ENCODE measurements around the gene IRGQ. TPM values are rescaled to one million over a fixed set of nuclear protein-coding genes. Genes with fewer than 3 reads are reported as not detected.

The IRGQ gene
- total and polyA plus RNA-seq, 11 donors = 7.4 to 36.1 (median 24.2) TPM

DNA sequence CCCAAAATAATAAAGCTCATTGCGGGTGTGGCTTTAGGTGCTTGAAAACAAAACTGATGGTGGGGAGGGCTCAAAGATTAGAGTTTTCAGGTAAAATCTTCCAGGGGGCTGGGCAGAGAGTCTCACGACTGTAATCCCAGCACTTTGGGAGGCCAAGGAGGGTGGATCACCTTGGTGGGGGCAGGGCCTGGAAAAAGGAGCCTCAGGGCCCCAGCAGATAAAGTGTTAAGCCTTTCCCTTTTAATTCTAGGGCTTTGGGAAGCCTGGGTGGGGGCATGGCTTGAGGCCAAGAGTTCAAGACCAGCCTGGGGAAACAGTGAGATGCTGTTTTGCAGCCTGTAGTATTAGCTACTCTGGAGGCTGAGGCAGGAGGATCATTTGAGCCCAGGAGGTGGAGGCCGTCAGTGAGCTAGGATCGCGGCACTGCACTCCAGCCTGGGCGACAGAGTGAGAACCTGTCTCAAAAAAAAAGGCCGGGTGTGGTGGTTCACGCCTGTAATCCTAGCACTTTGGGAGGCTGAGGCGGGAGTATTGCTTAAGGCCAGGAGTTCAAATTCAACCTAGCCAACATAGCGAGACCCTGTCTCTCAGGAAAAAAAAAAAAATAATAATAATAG, 1.7 kb downstream of the IRGQ start:
- ATAC-seq (no peak), DNase-seq (no peak)
- H3K4me3 ChIP-seq = peak overlapping the region in 10 of 12 donors; percentile 65 to 90 (median 76)
- TF ChIP-seq POLR2A (IDR thresholded peaks at IDR 0.05) = no peak
- TF ChIP-seq, protein P1, sequence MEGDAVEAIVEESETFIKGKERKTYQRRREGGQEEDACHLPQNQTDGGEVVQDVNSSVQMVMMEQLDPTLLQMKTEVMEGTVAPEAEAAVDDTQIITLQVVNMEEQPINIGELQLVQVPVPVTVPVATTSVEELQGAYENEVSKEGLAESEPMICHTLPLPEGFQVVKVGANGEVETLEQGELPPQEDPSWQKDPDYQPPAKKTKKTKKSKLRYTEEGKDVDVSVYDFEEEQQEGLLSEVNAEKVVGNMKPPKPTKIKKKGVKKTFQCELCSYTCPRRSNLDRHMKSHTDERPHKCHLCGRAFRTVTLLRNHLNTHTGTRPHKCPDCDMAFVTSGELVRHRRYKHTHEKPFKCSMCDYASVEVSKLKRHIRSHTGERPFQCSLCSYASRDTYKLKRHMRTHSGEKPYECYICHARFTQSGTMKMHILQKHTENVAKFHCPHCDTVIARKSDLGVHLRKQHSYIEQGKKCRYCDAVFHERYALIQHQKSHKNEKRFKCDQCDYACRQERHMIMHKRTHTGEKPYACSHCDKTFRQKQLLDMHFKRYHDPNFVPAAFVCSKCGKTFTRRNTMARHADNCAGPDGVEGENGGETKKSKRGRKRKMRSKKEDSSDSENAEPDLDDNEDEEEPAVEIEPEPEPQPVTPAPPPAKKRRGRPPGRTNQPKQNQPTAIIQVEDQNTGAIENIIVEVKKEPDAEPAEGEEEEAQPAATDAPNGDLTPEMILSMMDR (IDR thresholded peaks at IDR 0.05) = no peak
- H3K27me3 ChIP-seq = no peaks in the 10 kb centered on the region
- H3K9me3 ChIP-seq = no peaks in the 10 kb centered on the region
- intact Hi-C loops (cut with DNase I) = loop anchor here in 3 of 10 donors (2.0 to 10.0 kb wide), 4 partner anchors 13 to 61 kb away; partner anchors contain the start of gene ZNF575 (in 1 of the 3)
- peak overlapping the region in 6 of 12 donors; percentile 84 to 99 (median 96) for H3K27ac ChIP-seq
- peaks cover 8 to 41% (median 32%) of the 10 kb centered on the region in 12 donors for H3K4me1 ChIP-seq
- H3K36me3 ChIP-seq = peaks cover 0 to 61% (median 54%) of the 10 kb centered on the region in 9 donors
- 90 to 95% (median 92%) methylated on average over 10 of the region's 10 CpGs for whole genome bisulfite sequencing, 4 donors

DNA sequence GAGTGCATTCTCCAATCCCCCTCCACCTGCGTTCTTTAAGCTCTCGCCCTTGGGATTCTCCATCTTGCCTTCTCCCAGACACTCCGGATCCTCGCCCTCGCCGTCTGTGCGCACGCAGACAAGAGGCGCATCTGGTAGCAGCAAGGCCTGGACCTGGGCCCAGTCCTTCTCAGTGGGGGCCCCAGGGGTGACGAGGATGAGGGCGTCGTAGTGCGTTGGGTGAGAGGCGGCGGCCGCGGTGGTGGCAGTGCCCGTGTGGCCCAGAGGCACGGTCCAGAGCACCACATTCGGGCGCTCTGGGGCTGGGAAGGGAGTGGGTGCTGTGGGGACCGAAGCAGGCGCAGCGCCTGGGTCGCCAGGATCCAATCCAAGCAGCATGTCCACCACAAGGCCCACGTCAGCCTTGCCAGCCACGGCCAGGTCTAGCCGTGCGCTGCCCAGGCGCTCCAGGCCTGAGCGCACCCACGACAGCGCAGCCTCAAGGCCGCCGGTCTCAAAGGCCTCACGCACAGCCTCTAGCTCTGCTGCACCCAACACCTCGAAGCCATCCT, 3.1 kb downstream of the IRGQ start:
- H3K9me3 ChIP-seq = no peaks in the 10 kb centered on the region
- WGBS, 4 donors = 92 to 96% (median 95%) methylated on average over 26 to 37 of the region's 37 CpGs
- no peak for ATAC-seq
- no peaks in the 10 kb centered on the region for H3K27me3 ChIP-seq
- TF ChIP-seq, protein P1 (IDR thresholded peaks at IDR 0.05) = no peak
- no peak for TF ChIP-seq POLR2A (IDR thresholded peaks at IDR 0.05)
- DNase-seq = no peak
- peaks cover 8 to 41% (median 32%) of the 10 kb centered on the region in 12 donors for H3K4me1 ChIP-seq
- H3K27ac ChIP-seq = no peak overlapping the region
- H3K36me3 ChIP-seq = peaks cover 0 to 60% (median 45%) of the 10 kb centered on the region in 9 donors
- intact Hi-C loops (cut with DNase I) = loop anchor here in 1 of 10 donors (10.0 kb wide), 2 partner anchors 58 to 62 kb away; partner anchors contain the start of gene ZNF575
- no peak overlapping the region for H3K4me3 ChIP-seq

DNA sequence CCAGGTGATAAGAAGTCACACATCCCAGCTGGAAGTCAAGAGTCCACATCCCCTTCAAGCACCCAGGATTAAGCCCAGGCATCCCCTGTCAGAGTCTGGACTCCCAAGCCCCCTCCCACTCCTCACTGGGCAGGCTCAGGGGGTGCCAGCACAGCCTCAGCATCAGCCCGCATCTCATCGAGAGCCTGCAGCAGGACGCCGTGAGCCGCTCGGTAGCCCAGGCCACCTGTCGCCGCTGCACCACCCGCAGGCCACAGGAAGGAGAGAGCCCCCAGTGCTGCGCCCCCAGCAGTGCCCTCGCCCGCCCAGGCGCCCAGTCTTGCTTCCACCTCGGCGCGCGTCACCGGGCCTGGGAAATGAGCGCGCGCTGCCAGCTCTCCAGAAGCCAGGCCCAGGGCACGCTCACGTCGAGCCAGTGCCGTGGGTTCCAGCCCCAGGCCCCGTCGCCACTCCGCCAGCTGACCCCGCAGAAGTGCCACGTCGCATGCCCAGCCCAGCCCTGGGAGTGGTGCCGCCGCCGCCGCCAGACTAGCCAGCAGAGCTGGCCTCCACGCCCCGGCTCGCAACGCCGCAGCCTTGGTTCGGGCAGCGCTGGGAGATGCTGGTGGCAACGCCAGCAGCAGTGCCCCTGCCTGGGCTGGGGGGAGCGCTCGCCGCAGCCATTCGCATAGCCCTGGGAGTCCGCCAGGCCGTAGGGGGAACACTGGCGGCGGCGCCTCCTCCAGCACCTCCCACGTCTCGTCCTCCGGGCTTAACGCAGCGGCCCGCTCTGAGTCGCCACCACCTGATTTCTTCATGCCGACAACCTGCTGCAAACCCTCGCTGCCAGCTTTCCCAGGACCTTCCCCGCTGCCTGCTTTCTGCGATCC, 3.8 kb downstream of the IRGQ start:
- H3K27ac ChIP-seq = no peak overlapping the region
- H3K27me3 ChIP-seq = no peaks in the 10 kb centered on the region
- ATAC-seq = no peak
- 94 to 98% (median 95%) methylated on average over 41 to 63 of the region's 63 CpGs for WGBS, 4 donors
- no peak for TF ChIP-seq POLR2A (IDR thresholded peaks at IDR 0.05)
- TF ChIP-seq, protein P1 (IDR thresholded peaks at IDR 0.05) = no peak
- DNase-seq = no peak
- H3K9me3 ChIP-seq = no peaks in the 10 kb centered on the region
- intact Hi-C loops (cut with DNase I) = loop anchor here in 1 of 10 donors (10.0 kb wide), 2 partner anchors 57 to 63 kb away; partner anchors contain the start of gene ZNF575
- peaks cover 0 to 67% (median 45%) of the 10 kb centered on the region in 9 donors for H3K36me3 ChIP-seq
- H3K4me1 ChIP-seq = peaks cover 7 to 34% (median 25%) of the 10 kb centered on the region in 12 donors
- H3K4me3 ChIP-seq = no peak overlapping the region
